GM18870 (cell line): Measurements from ENCODE around the gene CAPN13.

ENCODE experiments used
- ATAC-seq: cut with Tn5 transposase; IDR thresholded peaks from one replicate; pipeline ENCODE4 v1.9.1; 2021; ENCODE audit warnings: moderate library complexity; ENCODE audit not compliant: unreplicated experiment

The CAPN13 gene

GRCh38 chr2:30765876-30766470 is 41.3 kb downstream of the CAPN13 start:
- ATAC-seq = no peak

GRCh38 chr2:30765191-30765590 is 42.1 kb downstream of the CAPN13 start:
- no peak for ATAC-seq

DNA sequence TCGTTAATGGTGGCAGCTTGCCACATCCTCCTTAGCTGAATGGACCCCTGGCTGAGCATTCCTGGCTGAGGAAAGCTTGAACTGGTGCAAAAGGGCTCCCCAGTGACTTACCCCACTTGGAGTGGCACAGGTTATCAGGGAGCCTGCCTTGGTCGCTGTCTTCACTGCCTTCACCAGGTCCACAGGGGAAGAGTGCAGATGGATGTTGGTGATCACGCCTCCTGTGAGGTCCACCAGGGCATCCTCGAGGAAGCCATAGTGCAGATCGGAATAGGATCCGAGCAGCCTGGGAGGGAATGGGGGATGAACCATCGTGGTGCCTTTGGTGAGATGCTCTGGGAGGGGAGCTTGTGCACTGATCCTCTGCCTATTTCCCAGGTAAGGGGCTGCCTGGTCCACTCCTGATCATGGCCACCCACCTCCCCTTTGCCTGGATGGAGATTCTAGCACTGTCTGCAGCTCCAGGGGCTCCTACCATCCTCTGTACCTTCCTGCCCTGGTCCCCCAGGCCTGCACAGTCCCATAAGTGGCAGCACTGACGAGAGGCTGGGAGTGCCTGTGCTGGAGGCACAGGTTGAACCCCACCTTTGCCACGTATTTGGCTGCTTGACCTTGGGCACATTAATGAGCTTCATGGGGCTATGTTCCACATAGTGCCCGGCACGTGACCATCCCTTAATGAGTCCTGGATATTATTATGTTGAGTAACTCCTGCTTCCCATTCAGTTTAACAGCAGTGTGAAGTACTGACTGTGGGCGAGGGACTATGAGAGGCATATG is 43.0 kb downstream of the CAPN13 start:
- ATAC-seq = no peak

DNA sequence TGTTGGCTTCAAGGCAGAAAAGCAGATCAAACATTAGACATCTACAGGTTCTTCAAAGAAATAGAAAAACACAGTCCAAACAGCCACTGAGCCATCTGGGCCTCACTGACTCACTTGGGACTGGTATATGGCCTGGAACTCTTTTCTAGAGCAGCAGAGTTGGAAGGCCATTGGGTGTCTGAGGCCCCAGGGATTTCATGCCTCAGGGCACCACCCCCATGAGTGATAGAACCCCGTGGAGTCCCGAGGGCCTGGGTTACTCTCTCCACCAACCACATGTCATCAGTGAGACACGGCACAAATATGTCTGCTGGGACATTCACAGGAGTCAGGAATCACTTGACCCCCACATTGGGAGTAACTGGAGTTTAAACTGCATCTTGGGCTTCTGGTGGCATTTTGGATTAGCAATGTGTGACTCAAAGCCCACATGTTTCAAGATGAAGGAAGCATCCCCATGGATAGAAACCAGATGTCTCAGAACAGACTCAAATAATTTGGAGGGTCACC is 44.0 kb downstream of the CAPN13 start:
- ATAC-seq = no peak

GRCh38 chr2:30761226-30761625 is 46.0 kb downstream of the CAPN13 start:
- ATAC-seq = no peak

DNA sequence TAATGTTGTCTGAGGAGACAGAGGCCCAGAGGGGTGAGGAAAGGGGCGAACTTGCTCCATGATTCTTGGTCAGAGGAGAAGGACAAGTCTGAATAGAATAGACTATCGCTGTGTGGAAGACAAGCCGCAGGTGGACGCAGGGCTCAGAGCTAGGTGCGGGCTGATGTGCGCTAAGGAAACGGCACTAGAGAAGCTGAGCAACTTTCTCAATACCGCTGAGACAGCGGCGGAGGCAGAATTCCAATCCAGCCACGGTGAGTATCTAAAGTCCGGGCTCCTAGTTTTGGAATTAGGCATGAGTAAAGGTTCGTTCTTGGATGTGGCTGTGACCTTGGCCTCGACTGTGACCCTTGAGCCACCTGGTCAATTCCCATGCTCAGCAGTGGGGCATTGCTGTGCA is 47.8 kb downstream of the CAPN13 start:
- ATAC-seq = no peak

DNA sequence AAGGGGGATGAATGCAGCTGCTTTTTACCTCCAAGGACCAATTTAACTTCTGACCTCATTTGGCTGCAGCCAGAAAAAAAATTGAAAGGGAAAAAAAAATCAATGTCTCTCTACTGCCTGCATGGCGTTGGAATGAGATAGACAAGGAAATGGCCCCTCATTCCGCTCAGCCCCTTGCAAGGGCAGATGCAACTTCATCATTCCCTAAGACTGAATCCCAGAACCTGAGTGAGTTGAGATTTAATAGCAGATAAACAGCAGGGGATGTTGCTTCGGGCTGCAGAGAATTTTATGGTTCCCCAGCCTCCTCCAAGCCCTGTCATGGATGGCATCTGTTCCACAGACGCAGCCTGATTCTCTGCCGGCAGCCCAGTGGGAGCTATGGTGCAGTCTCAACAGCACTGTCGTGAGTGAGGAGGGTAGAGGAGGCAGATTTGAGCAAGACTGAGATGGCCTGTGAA is 49.0 kb downstream of the CAPN13 start:
- ATAC-seq = no peak

- ATAC-seq = no peak
These were observed 49.5 kb downstream of the CAPN13 start for GRCh38 chr2:30757749-30758148.

GRCh38 chr2:30756971-30757370 is 50.3 kb downstream of the CAPN13 start:
- ATAC-seq = no peak

GRCh38 chr2:30756051-30756719 is 51.1 kb downstream of the CAPN13 start:
- ATAC-seq = no peak

GRCh38 chr2:30753630-30754029 is 53.6 kb downstream of the CAPN13 start:
- no peak for ATAC-seq

GRCh38 chr2:30752811-30753210 is 54.4 kb downstream of the CAPN13 start:
- ATAC-seq = no peak

DNA sequence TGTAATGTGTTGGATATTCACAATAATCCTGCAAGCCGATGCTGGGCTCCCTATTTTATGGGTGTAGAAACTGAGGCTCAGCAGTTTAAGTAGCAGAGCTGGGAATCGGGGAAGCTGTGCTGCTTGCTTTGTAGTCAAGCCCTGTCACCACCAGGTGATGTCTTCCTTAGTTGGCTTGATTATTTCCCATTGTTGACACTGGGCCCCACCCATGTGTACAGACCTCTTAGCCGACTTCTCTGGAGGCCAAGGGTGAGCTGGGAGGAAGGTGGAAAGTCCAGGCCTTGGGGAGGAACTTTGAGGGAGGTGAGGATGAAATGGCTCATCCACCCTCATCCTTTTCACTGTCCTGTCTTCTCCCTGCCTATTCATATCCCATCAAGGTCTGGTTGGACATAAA is 60.0 kb downstream of the CAPN13 start:
- ATAC-seq = no peak

GRCh38 chr2:30744823-30745222 is 62.4 kb downstream of the CAPN13 start:
- no peak for ATAC-seq

GRCh38 chr2:30741576-30741975 is 65.7 kb downstream of the CAPN13 start:
- no peak for ATAC-seq

- no peak for ATAC-seq
These were observed 68.9 kb downstream of the CAPN13 start for GRCh38 chr2:30738141-30738911.

DNA sequence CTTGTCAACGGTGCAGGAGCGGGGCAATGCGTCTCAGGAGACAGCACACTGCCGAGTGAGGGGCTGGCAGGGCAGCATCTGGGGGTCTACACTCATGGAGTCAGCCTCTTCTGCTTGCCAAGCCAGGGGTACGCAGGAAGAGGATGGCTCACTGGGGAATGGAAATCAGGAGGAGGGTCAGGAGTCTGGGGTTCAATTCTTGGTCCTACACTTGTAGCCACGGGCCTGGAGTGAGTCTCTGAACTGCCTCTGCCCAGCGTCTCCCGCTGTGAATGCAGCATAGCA is 70.0 kb downstream of the CAPN13 start:
- ATAC-seq = no peak

- ATAC-seq = no peak
These were observed 70.6 kb downstream of the CAPN13 start for GRCh38 chr2:30736461-30737325.

GRCh38 chr2:30733876-30734520 is 73.2 kb downstream of the CAPN13 start:
- no peak for ATAC-seq

- no peak for ATAC-seq
These were observed 74.4 kb downstream of the CAPN13 start for GRCh38 chr2:30732876-30733275.
